ENCODE measurements around the gene ZCCHC9. TPM values are rescaled to one million over a fixed set of nuclear protein-coding genes. Genes with fewer than 3 reads are reported as not detected.
"Not testable (repeated sequence)": the region's sequence is repeated elsewhere in the genome, so short reads cannot be mapped to it uniquely, and the experiment has no call there.

The ZCCHC9 gene
- polyA plus RNA-seq, 4 donors, result 37.6 to 44.1 (median 40.5) TPM

DNA sequence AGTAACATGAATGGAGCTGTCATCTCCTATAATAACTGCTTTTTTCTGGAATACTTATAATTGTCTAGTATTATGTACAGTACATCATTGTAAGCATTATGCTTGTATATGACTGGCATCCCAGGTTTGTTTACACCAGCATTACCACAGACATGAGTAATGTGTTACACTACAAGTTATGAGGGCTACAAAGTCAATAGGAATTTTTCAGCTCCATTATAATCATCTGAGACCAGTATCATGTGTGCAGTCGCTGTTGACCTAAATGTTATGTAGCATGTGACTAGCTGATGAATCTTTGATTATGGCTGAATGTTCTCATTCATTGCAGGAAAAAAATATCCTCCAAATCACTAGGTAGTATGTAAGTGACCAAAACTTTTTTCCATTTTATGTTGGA, 2.2 kb downstream of the ZCCHC9 start:
- no peak for DNase-seq (ENCODE audit: low read depth in 4 of 4, low spot score in 3 of 4)

DNA sequence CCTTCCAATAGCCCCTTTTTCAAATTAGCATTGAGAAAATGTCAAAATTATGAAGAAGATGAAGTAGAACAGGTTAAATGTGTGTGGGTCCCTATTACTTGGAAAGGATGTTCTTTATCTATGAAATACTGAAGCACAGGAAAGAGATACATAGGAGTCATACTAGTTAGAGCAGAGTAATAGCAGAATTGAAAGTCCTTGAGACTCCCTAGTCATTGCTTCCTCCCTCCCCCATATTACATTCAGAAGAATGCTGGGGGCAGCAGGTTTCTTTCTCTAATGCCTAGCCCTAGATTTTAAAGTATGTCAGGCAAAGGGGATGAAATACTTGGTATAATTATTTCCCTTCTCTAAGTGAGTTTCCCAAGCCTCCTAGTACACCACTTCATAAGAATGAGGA, 4.4 kb downstream of the ZCCHC9 start:
- DNase-seq (ENCODE audit: low read depth in 4 of 4, low spot score in 3 of 4), result no peak

DNA sequence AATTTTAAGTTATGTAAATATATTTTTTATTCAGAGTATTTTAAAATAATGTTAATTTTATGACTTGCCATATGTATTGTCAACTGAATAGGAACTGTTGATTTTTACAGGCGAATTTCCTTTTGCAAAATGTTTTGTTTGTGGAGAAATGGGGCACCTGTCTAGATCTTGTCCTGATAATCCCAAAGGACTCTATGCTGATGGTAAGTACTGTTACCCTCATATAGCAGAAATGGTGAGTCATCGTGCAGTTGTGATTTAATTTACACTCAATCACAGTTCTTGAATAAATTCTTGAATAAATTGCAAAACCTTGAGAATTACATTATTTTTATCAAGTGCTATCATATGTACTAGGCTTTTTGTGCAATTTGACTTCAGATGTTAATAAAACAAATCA, 7.4 kb downstream of the ZCCHC9 start:
- no peak for DNase-seq (ENCODE audit: low read depth in 4 of 4, low spot score in 3 of 4)

DNA sequence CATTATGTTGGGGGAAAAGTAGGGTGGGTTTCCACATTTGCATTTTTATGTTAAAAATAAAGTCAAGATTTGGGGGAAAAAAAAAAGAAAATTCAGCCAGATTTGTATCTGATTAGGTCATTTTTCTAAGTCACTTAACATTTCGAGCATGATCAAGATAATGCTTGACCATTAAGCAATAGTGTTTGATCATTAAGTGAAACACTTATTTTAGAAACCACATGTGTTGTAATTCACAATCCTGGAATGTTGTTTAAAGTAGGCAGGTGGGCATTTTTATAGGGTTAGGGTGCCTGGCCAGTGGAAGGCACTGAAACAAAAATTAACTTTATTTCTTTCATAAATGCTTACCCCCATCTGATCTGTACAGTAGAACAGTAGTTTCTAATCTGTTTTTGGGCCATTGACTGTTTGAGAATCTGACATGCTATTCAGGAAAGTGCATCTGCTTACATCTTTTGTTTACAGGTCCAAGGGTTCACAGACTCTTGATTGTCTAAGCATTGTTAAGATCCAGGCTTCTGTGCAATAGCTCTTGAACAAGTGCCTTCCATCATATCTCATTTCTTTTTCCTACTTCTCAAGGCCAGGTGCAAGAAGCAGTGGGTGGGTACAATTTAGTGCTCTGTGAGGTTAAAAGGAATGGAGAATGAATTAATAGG, 9.1 kb downstream of the ZCCHC9 start:
- DNase-seq (ENCODE audit: low read depth in 4 of 4, low spot score in 3 of 4), result no peak

DNA sequence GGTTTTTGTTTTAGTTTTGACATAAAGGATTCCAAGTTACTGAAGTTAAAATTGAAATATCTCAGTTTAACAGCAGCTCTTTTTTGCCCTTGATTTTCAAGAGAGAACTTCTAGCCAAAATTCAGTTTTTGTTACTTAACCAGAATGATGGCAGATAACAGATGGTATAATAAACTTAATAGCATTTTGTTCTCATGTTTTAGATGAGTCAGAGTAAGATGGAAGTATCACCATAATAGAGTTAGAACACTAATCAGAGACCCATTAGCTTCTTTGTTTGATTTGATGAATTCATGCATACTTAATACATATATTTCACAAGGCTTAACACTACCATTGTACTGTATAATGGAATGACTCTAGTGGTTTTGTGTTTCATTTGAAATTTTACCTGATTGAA, 11.9 kb downstream of the ZCCHC9 start:
- DNase-seq (ENCODE audit: low read depth in 4 of 4, low spot score in 3 of 4), result no peak

DNA sequence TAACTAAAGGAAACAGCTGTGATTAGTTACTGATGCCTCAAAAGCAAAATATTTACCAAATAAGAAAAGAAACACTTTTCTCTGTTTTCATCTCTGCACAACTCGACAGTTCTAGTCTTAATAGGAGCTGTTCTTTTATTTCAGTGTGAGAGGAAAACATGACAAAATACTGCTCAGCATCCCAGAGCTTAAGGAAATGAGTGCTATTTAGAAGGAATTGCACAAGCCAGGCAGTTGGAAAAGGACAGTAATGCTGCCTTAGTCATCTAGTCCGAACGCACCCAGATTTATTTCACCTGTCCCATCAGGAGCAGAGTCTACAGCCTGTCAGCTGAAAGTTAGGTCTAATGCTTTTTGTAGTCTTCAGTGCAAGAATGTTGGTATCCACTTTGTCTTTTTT, 12.3 kb downstream of the ZCCHC9 start:
- DNase-seq (ENCODE audit: low read depth in 4 of 4, low spot score in 3 of 4), result no peak

DNA sequence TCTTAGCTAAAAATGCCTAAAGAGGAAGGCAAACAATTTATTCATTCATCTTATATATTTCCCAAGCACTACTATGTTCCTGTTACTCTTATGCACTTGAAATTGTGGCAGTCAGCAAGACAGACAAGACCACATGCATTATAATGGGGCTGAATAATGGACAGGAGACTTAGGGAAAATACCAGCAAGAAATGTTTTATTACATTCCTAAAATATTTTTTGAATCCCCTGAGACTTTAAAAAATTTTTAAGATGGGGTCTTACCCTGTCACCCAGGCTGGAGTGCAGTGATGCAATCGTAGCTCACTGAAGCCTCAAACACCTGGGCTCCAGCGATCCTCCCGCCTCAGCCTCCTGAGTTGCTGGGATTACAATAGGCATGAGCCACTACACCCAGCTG, 13.2 kb downstream of the ZCCHC9 start:
- no peak for DNase-seq (ENCODE audit: low read depth in 4 of 4, low spot score in 3 of 4)

DNA sequence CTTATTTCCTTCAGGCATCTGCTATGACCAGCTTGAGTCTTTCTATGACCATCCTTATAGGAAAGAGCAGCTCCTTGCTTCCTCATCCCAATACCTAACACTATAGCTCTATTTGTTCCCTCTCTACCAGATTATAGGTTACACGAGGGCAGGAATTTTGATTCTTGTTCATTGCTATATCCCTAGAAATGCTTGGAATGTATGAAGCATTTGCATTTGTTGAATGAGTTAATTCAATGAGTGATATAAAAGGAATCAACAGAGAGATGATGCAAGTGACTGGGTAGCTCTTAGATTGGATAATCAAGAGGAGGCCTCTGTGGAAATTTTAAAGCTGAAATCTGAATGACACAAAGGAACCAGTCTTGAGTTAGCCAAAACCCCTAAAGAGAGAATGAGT, 13.9 kb downstream of the ZCCHC9 start:
- no peak for DNase-seq (ENCODE audit: low read depth in 4 of 4, low spot score in 3 of 4)

DNA sequence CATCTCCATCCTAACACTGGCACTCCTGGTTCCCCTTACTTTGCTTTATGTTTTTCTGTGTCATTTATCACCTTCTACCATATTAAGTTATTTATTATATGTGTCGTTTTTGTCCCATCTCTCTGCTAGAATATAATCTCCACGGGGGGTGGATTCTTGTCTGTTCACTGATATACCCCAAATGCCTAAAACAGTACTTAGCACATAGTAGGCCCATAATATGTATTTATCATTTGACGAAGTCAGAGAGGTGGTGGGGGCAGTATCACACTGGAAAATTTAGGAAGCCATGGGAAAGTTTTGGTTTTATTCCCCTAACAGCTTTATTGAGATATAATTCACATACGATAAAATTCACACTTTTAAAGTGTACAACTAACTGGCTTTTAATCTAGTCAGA, 14.4 kb downstream of the ZCCHC9 start:
- no peak for DNase-seq (ENCODE audit: low read depth in 4 of 4, low spot score in 3 of 4)

DNA sequence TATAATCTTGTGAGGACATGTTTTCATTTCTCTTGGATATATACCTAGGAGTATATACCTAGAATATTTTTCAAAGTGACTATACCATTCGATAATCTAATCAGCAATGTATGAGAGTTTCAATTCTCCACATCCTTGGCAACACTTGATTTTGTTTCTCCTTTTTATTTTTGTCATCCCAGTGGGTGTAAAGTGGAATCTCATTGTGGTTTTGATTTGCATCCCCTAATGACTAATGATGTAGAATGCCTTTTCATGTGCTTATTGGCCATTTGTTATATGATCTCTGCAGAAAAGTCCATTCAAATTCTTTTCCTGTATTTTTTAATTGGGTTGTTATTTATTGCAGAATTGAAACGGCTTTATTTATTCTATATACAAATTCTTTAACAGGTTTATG, 15.2 kb downstream of the ZCCHC9 start:
- DNase-seq (ENCODE audit: low read depth in 4 of 4, low spot score in 3 of 4), result no peak

DNA sequence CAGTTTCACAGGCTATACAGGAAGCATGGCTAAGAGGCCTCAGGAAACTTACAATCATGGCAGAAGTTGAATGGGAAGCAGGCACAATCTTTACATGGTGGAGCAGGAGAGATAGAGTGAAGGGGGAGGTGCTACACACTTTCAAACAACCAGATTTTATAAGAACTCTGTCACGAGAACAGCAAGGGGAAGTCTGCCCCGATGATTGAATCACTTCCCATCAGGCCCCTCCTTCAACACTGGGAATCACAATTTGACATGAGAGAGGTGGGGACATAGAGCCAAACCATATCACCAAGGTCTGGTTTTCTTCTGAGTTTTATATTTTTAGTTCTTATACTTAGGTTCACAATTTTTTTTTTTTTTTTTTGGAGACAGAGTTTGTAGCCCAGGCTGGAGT, 16.1 kb downstream of the ZCCHC9 start:
- no peak for DNase-seq (ENCODE audit: low read depth in 4 of 4, low spot score in 3 of 4)

DNA sequence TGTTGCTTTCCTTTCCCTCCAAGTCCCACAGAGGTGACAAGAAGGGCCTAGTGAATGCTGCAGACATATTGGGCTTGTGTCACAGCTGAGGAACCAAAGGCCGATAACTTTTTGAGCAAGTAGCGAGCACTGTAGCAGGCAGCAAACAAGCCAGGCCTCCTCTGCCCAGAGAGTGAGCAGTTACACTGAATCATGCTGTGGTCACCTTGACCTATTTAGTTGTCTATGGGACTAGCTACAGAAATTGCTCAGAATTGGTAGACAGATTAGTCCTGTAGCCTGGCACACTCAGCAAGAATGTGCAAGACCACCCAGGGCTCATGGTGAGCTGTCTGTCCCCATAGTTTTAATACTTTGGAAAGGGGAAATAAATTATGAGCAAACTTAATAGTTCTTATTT, 25.2 kb downstream of the ZCCHC9 start:
- DNase-seq (ENCODE audit: low read depth in 4 of 4, low spot score in 3 of 4), result no peak

DNA sequence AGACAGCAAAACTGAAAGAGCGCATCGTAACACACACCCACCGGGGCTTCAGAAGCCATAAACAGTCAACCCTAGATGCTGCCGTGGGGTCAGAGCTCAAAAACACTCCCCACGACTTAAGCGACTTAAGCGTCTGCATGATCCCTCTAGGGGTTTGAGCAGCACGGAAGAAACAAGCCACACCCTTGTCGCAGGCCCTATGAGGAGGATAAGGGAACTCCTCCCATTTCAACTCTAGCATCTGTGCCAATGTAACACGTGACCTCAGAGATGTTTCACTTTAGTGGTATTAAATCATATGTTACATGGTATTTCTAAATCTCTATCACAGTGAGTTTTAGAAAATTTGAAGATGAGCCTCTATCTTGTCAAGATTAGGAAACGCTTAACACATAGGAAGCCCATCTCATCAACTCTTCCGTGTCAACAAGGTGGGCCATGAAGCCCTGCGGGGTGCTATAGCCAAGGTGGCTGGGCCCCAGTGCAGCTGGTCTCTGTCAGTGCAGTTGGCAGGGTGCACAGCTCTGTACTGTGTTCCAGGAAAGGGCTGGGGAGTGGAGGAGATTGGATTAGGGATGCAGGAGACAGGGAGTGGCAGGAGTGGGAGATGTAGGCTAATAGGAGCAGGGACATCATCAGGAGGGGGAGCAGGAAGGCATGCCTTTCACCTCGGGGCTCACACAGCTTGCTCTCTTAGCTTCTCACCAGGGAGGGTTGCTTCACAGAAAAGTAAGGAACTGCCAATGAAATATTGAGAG, 33.1 kb downstream of the ZCCHC9 start:
- DNase-seq (ENCODE audit: low read depth in 4 of 4, low spot score in 3 of 4), result no peak

DNA sequence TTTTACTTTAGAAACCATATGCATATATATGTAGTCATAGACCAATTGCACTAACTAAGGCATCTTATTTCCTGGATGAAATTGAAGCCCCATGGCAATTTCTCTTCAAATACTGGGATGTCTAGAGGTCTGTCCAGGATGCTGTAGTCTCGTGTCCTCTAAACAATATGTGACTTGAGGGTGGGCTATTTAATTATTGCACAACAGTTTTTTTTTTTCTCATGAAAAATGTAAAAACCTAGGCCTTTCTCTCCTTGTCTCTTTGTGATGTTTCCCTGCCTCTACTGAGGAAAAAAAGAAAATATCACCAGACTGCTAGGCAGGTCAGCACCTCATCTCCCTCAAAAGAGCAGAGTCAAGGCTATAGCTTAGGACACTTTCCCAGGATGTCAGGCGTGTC, 34.6 kb downstream of the ZCCHC9 start:
- no peak for DNase-seq (ENCODE audit: low read depth in 4 of 4, low spot score in 3 of 4)

DNA sequence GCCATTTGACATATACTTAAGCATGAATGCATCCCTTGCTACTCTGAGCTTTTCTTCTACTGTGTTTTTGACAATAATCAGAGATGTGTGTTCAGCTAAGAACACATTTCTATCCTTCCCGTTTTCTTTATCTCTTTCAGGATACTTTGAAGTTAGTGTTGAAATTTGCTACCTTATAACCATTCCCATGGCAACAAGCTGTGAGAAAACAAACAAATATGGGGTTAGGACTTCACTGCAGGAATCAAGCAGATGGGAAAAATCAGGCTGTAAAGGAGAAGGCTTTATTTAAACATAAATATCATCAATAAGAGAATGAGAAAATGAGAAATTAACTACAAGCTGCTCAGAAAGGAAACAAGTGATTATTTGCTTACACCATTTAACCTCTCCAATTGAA, 35.2 kb downstream of the ZCCHC9 start:
- DNase-seq (ENCODE audit: low read depth in 4 of 4, low spot score in 3 of 4), result peak in 1 of 4 donors; percentile 15

DNA sequence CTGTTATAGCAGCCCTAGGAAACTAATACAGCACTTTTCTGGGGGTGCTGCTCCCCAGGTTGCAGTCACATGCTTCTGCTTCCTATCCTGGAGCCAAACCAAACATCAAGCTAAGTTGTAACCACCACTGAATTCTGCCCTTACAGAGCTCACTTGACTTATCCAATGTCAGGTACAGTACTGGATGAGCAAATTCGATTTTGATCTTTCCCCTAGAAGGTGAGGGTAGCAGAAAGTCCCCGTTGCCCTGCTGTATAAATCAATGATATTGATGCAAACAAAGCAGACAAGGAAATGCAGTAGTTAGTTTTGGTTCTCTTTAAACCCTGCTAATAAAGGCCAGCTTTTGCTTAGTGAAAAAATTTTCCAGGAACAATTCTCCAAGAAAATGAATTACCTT, 36.4 kb downstream of the ZCCHC9 start:
- no peak for DNase-seq (ENCODE audit: low read depth in 4 of 4, low spot score in 3 of 4)

DNA sequence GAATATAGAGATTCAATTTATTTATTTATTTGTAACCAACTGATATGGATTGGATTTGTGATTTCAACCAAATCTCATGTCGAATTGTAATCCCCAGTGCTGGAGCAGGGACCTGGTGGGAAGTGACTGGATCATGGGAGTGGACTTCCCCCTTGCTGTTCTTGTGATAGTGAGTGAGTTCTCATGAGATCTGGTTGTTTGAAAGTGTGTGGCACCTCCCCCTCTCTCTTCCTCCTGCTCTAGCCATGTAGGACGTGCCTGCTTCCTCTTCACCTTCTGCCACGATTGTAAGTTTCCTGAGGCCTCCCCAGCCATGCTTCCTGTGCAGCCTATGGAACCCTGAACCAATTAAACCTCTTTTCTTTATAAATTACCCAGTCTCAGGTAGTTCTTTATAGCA, 36.8 kb downstream of the ZCCHC9 start:
- DNase-seq (ENCODE audit: low read depth in 4 of 4, low spot score in 3 of 4), result not testable (repeated sequence)

DNA sequence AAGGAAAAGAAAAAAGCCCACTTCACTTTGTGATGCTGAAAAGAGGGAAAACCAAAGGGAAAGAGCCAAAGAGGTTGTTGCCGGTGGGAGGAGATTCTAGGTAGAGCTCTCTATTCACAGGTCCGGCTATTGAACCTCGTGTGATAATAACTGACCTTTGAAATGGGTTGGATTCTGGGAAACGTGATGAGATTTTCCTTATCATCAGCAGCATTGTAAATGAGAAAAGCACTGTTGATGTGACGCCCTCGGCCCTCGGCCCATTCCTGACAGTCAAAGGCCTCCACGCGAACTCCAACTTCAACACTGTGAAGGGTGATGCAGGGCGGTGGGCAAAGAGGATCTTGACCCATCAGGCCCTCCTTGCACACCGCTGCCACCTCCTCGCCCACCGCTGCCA, 43.3 kb downstream of the ZCCHC9 start:
- no peak for DNase-seq (ENCODE audit: low read depth in 4 of 4, low spot score in 3 of 4)

DNA sequence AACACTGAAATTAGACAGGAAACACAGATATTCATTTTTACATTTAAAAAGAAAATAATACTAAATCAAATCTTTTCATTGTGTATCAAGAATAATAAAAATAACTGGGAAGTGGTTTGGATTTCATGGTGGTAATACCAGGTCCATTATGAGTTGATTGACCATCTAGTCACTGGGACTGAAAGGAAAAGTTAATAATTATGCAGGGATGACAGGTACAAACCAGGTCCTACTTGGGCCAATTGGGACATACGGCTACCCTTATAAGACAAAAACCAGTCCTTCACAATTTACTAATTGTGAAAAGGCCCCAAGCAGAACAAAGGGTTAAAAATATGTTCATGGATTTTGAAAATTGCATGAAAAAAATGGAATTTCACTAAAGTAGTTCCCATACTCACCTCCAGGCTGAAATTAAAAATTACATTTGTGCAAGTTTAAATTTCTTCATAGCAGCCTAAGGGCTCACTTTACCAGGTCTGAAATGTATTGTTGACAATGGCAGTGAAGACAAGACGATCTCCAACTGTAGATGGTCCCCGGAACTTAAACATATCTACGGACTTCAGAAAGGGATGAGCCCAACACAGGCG, 44.1 kb downstream of the ZCCHC9 start:
- no peak for DNase-seq (ENCODE audit: low read depth in 4 of 4, low spot score in 3 of 4)

DNA sequence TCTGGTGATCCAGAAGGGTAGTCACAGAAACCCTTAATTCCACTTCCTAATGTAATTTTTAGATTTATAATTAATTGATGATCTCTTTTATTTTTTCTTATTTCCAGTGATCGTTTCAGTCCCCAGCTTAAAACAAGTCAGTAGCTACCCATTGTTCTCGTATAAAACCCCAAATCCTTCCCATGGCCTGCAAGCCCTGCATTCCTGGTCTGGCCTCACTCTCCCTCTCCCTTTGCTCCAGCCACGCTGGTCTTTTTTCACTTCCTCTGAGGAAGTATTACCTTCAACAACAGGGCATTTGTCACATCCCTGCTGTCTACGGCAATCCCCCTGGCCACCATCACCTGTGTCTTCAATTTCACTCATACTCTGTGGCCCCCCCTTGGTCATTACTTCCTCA, 47.8 kb downstream of the ZCCHC9 start:
- no peak for DNase-seq (ENCODE audit: low read depth in 4 of 4, low spot score in 3 of 4)

DNA sequence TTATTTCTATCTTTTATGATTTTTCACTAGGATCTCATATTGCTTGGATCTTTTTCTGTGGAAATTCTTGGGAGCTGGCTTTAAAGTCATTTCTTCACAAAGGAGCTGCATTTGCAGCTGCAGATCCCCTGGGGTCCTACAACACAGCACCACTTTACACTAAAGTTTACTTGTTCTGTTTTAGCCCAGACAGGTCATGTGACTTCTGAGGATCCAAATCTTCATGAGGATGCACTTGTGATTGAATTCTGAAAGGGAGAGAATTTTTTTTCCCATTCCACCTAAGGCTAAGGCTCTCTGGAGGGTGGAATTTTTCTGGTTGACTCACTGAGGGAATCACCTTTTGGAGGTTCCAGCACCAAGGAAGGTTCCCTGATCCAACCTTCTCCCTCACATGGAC, 49.1 kb downstream of the ZCCHC9 start:
- no peak for DNase-seq (ENCODE audit: low read depth in 4 of 4, low spot score in 3 of 4)

DNA sequence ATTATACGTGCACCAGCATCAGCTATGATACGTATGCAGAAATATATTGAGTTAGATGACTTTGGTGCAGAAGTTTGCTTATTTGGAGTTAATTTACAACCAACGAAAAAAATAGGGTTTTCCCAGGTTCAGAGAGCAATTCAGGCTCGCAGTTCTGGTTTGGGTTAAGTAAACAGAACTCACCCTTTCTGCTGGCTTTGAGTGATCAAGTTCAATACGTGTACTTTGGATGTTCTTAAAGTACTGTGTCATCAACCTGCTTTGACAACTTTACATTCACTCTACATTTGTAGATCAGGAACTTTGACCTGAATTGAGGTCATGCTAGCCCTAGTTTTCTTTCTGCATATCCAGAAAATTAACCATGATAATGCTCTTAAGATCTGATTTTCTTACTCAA, 51.8 kb downstream of the ZCCHC9 start:
- DNase-seq (ENCODE audit: low read depth in 4 of 4, low spot score in 3 of 4), result no peak

Measured in left renal pelvis (tissue), 4 donors.